B cell (primary cell): ENCODE data around the gene PIGH. TPM values are rescaled to one million over a fixed set of nuclear protein-coding genes. Genes with fewer than 3 reads are reported as not detected.

Experiments
- ATAC-seq: fragments of 200-7000 bp; cut with Tn5 transposase; one replicate; pipeline ENCODE4 v1.10.0; 2021; ENCODE audit warnings: low read depth, mild to moderate bottlenecking, moderate number of reproducible peaks, moderate library complexity
- CTCF ChIA-PET: fragments of 350-600 bp; sonication (Branson Sonifier 250); formaldehyde crosslinking; loops from one replicate; lab custom pipeline; 2021; ENCODE audit warnings: antibody characterized with exemption, inconsistent platforms; lab: Charles Lee
- POLR2A ChIA-PET: fragments of 350-600 bp; sonication (Branson Sonifier 250); formaldehyde crosslinking; loops from one replicate; lab custom pipeline; 2021; ENCODE audit warnings: antibody characterized with exemption; lab: Charles Lee
- DNase-seq: peaks from one replicate; pipeline ENCODE4 v3.0.0; 2013
- H2AFZ ChIP-seq: 2 replicates; pipeline ENCODE4 v1.6.1; 2012; ENCODE audit warnings: mild to moderate bottlenecking, low read depth, low read length; ENCODE audit not compliant: insufficient read depth, poor library complexity, severe bottlenecking
- H3K27ac ChIP-seq, 2 donors: 1 replicate in 1 of 2; 2 replicates in 1 of 2; pipeline ENCODE4 v1.5.1; 2012 to 2013; ENCODE audit warnings: low read length in 2 of 2, mild to moderate bottlenecking in 2 of 2, moderate library complexity in 1 of 2
- H3K27me3 ChIP-seq, 4 experiments: fragments of 200-600 bp in 1 of 4; sonication (generic) in 1 of 4; replicated peaks in 1 of 4; 1 replicate in 2 of 4; 2 replicates in 2 of 4; pipeline versions ENCODE4 v1.6.1 to v1.7.0; 2013 to 2016; ENCODE audit warnings: low read length in 3 of 4, mild to moderate bottlenecking in 2 of 4, mixed read lengths in 1 of 4, moderate library complexity in 1 of 4; ENCODE audit not compliant: insufficient read depth in 4 of 4, control insufficient read depth in 3 of 4; ENCODE audit errors: control extremely low read depth in 1 of 4
- H3K36me3 ChIP-seq, 2 experiments: replicated peaks in 1 of 2; 1 replicate in 1 of 2; 2 replicates in 1 of 2; pipeline versions ENCODE4 v1.6.1 to v1.7.1; 2013; ENCODE audit warnings: low read length in 1 of 2; ENCODE audit not compliant: insufficient read depth in 2 of 2, control insufficient read depth in 1 of 2; ENCODE audit errors: control extremely low read depth in 1 of 2, extremely low read depth in 1 of 2
- H3K4me1 ChIP-seq, 2 donors: fragments of 200-600 bp in 1 of 2; sonication (generic) in 1 of 2; 1 replicate in 1 of 2; 2 replicates in 1 of 2; pipeline versions ENCODE4 v1.5.1 to v1.6.1; 2013 to 2017; ENCODE audit warnings: low read length in 2 of 2; ENCODE audit not compliant: control insufficient read depth in 2 of 2, insufficient read depth in 2 of 2
- H3K4me2 ChIP-seq: replicated peaks from 2 replicates; pipeline ENCODE3; 2012; ENCODE audit warnings: mild to moderate bottlenecking, low read depth, low read length; ENCODE audit not compliant: poor library complexity, severe bottlenecking
- H3K4me3 ChIP-seq, 5 experiments: fragments of 200-600 bp in 1 of 5; sonication (generic) in 1 of 5; 1 replicate in 3 of 5; 2 replicates in 2 of 5; pipeline versions ENCODE4 v1.5.1 to v1.7.0; 2011 to 2016; ENCODE audit warnings: low read length in 4 of 5, mild to moderate bottlenecking in 4 of 5, low read depth in 2 of 5, control low read depth in 1 of 5, moderate library complexity in 1 of 5; ENCODE audit not compliant: insufficient read depth in 1 of 5; ENCODE audit errors: control extremely low read depth in 1 of 5, extremely low read depth in 1 of 5
- H3K79me2 ChIP-seq: fragments of 200-600 bp; sonication (generic); one replicate; pipeline ENCODE4 v1.6.0; 2016; ENCODE audit warnings: low read length; ENCODE audit not compliant: control insufficient read depth, insufficient read depth
- H3K9ac ChIP-seq: fragments of 200-600 bp; sonication (generic); 2 replicates; pipeline ENCODE4 v1.6.1; 2017; ENCODE audit warnings: mild to moderate bottlenecking, low read length, moderate library complexity
- H3K9me3 ChIP-seq, 3 donors: one replicate each; pipeline versions ENCODE4 v1.6.1 to v1.7.1; 2013; ENCODE audit warnings: low read length in 2 of 3; ENCODE audit not compliant: control insufficient read depth in 2 of 3, insufficient read depth in 1 of 3; ENCODE audit errors: control extremely low read depth in 1 of 3
- H4K20me1 ChIP-seq: 2 replicates; pipeline ENCODE4 v1.6.0; 2012; ENCODE audit warnings: mild to moderate bottlenecking, low read length; ENCODE audit not compliant: insufficient read depth, control insufficient read depth, poor library complexity, severe bottlenecking
- H3K27ac Mint-ChIP-seq: one replicate; pipeline ENCODE4 v1.8.0; 2021; ENCODE audit warnings: mixed read lengths
- H3K27me3 Mint-ChIP-seq: one replicate; pipeline ENCODE4 v1.8.0; 2021; ENCODE audit warnings: mixed read lengths
- H3K4me1 Mint-ChIP-seq: one replicate; pipeline ENCODE4 v1.8.0; 2021; ENCODE audit warnings: mixed read lengths
- H3K4me3 Mint-ChIP-seq: one replicate; pipeline ENCODE4 v1.8.0; 2021; ENCODE audit warnings: mixed read lengths
- H3K9me3 Mint-ChIP-seq: one replicate; pipeline ENCODE4 v1.8.0; 2022; ENCODE audit warnings: mixed read lengths; ENCODE audit not compliant: insufficient read depth
- EZH2 ChIP-seq: IDR thresholded peaks from 2 replicates; pipeline ENCODE4 v1.6.1; 2012; ENCODE audit warnings: borderline replicate concordance, low read depth, mild to moderate bottlenecking, moderate library complexity, low read length; ENCODE audit not compliant: insufficient read depth, poor library complexity, severe bottlenecking
- WGBS: methylation state at CpG from one replicate; pipeline ENCODE4 v1.1.5; 2013; ENCODE audit warnings: missing lambda C conversion rate; ENCODE audit not compliant: insufficient coverage; 5-methylcytosine and 5-hydroxymethylcytosine counted together
- intact Hi-C: fragments of 100-400 bp; cut with micrococcal nuclease; formaldehyde crosslinking; loops from one replicate; pipeline ENCODE4 v1.10.0; 2022
- polyA plus RNA-seq: library from polyadenylated mRNA; depleted of rRNA; stranded (reverse); fragments of >200 nt; gene quantifications from 2 replicates; pipeline ENCODE4 v1.2.3, GENCODE V29; 2012
- total RNA-seq, 2 donors: library from RNA; stranded (reverse); fragments of 120-200 nt in 1 of 2; gene quantifications; 1 replicate in 1 of 2; 2 replicates in 1 of 2; pipeline versions ENCODE4 v1.2.3 to v1.2.4, GENCODE V29; 2013 to 2022
- TF ChIP-seq, protein P1 (sequence below): fragments of 200-600 bp; IDR thresholded peaks from one replicate; pipeline ENCODE4 v1.8.0; 2022; ENCODE audit warnings: antibody characterized with exemption, mild to moderate bottlenecking

Gene PIGH
- total and polyA plus RNA-seq, 2 donors (not counting 1 experiment from before 2014, with no cell fraction given) = 26.7 to 48.0 TPM

DNA sequence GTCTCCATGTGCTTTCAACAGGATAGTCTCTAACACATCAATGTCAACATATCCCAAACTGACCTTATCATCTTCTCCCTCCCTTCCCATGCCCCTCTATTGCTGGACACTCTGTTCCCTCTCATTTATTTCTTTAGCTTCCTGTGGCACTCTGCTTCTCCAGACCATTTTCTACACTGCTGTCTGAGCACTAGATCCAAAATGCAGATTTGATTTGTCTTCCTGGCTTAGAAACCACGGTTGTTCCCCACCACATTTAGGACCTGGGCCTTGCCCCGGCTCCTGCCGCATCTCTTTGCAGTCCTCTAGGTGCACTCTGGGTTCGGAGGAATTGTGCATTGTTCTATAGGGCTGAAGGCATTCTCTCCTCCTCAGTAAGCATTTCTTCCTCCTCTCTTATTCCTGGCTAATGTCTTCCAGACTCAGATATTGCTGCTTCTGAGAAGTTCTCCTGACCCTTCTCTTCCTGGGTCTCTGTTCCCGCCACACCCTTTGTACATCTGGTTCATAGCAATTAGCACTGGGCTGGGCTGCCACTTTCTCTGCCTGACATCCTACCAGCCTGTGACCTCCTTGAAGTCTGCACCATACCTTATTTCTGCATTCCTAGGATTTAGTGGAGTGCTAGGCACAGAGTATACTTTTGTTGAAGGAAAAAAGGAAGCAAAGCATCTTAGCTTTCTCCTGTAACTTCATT, 33.5 kb upstream of the PIGH start:
- no peak for TF ChIP-seq EZH2
- TF ChIP-seq, protein P1, sequence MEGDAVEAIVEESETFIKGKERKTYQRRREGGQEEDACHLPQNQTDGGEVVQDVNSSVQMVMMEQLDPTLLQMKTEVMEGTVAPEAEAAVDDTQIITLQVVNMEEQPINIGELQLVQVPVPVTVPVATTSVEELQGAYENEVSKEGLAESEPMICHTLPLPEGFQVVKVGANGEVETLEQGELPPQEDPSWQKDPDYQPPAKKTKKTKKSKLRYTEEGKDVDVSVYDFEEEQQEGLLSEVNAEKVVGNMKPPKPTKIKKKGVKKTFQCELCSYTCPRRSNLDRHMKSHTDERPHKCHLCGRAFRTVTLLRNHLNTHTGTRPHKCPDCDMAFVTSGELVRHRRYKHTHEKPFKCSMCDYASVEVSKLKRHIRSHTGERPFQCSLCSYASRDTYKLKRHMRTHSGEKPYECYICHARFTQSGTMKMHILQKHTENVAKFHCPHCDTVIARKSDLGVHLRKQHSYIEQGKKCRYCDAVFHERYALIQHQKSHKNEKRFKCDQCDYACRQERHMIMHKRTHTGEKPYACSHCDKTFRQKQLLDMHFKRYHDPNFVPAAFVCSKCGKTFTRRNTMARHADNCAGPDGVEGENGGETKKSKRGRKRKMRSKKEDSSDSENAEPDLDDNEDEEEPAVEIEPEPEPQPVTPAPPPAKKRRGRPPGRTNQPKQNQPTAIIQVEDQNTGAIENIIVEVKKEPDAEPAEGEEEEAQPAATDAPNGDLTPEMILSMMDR = no peak
- Histone ChIP-seq H3K27me3 (no peaks in the 10 kb centered on the region), H3K9ac (no peak overlapping the region), H3K79me2 (no peaks in the 10 kb centered on the region), H3K27ac (no peak overlapping the region), H3K9me3 (no peaks in the 10 kb centered on the region), H3K4me3 (no peak overlapping the region), H4K20me1 (no peaks in the 10 kb centered on the region), H3K36me3 (no peaks in the 10 kb centered on the region), H2AFZ (no peak overlapping the region), H3K4me1 (no peaks in the 10 kb centered on the region), H3K4me2 (no peak overlapping the region)
- Mint-ChIP-seq H3K4me3 (no peak overlapping the region), H3K27ac (no peak overlapping the region), H3K4me1 (no peaks in the 10 kb centered on the region), H3K27me3 (no peaks in the 10 kb centered on the region), H3K9me3 (no peaks in the 10 kb centered on the region)
- ChIA-PET POLR2A (no interaction called here), CTCF (interaction anchor here (0.7 to 1.1 kb wide), 2 partner anchors 21 to 62 kb away, joined by 3 to 6 read pairs; no protein-coding TSS in a partner anchor)
- intact Hi-C loops = no loop called here
- ATAC-seq (no peak), DNase-seq (no peak)
- 80% methylated on average over 3 of the region's 5 CpGs for WGBS

DNA sequence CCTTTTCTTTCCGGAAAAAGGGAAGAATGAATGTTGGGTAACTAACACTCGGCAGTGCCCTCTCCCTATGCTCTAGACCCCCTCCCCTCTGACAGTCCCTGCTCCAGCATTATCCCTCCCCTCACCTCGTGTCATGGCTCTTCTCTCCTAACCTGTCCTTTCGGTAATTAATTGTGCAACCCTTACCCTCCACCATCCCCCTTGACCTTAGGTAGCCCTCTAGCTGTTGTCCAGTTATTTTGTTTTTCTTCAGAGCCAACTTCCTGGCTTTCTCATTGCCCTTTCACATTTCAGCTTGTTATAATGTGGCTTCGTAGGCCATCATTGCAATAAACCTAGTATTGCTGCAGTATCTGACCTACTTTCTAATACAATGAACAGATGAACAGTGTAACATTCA, 30.9 kb upstream of the PIGH start:
- DNase-seq = no peak
- intact Hi-C loops = no loop called here
- Histone ChIP-seq H3K27me3 (no peaks in the 10 kb centered on the region), H3K4me1 (no peaks in the 10 kb centered on the region), H3K79me2 (no peaks in the 10 kb centered on the region), H3K36me3 (no peaks in the 10 kb centered on the region), H3K4me3 (no peak overlapping the region), H4K20me1 (no peaks in the 10 kb centered on the region), H2AFZ (no peak overlapping the region), H3K4me2 (no peak overlapping the region), H3K27ac (no peak overlapping the region), H3K9me3 (no peaks in the 10 kb centered on the region), H3K9ac (no peak overlapping the region)
- TF ChIP-seq EZH2 = no peak
- WGBS = 86% methylated on average over 3 of the region's 5 CpGs
- Mint-ChIP-seq H3K9me3 (no peaks in the 10 kb centered on the region), H3K27me3 (no peaks in the 10 kb centered on the region), H3K27ac (no peak overlapping the region), H3K4me1 (no peaks in the 10 kb centered on the region), H3K4me3 (no peak overlapping the region)
- no peak for ATAC-seq
- ChIA-PET CTCF (interaction anchor here (1.1 kb wide), 1 partner anchor 12 kb away, joined by 3 read pairs; no protein-coding TSS in a partner anchor), POLR2A (no interaction called here)
